Right ventricle myocardium superior (tissue), 1 donor: ENCODE results near the gene PADI1. TPM values are rescaled to one million over a fixed set of nuclear protein-coding genes. Genes with fewer than 3 reads are reported as not detected.

ENCODE experiments used
- ATAC-seq: fragments of 200-7000 bp; cut with Tn5 transposase; one replicate; pipeline ENCODE4 v1.9.1; 2020; ENCODE audit warnings: mild to moderate bottlenecking; ENCODE audit not compliant: poor library complexity
- DNase-seq: peaks from one replicate; pipeline ENCODE4 v3.0.0-alpha.2; 2020
- intact Hi-C: fragments of 100-400 bp; cut with DNase I; formaldehyde crosslinking; loops from one replicate; pipeline ENCODE4 v1.11.2; 2022
- total RNA-seq: library from RNA; stranded (reverse); fragmentation: NEBNext Ultra II Directional; extraction: Animal tissue kit (Norgen Biotek cat#: 25700); gene quantifications from one replicate; pipeline ENCODE4 v1.2.1, GENCODE V29; 2021
- donor health status: DM: no; HTN: yes; CAD: no; lungs with severe emphysema.

The PADI1 gene
- total RNA-seq, 1 donor from 2014 or later: not detected

DNA sequence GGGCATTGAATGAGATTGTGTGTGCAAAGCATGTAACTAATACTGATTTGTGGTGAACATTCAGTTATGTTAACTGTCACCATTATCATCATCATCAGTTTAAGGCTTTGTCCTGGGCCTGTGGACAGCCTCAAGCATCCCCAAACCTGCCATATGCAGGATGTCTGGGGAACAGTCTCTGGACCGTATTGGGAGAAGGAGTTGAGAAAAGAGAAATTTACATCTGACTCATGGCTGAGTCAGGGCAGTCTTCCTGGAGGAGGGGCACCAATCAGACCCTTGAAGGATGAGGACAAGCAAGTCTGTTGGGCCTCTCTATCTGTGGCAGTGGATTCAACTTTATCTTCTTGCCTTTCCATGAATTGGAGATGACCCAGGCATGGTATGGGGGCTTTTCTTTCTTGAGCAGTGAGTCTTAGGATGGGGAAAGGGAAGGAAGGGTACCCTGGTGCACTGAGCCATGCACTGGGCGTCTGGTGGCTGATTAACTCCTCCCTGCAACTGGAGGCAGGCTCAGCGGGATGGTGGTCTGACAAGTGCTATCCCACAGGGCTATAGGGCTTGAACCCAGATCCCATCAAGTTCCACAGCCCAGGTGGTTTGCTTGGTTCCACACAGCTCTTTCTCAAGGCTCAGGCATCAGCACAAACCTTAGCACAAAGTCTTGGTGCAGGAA, 46.9 kb downstream of the PADI1 start:
- no peak for ATAC-seq
- intact Hi-C loops: no loop called here
- DNase-seq: no peak

DNA sequence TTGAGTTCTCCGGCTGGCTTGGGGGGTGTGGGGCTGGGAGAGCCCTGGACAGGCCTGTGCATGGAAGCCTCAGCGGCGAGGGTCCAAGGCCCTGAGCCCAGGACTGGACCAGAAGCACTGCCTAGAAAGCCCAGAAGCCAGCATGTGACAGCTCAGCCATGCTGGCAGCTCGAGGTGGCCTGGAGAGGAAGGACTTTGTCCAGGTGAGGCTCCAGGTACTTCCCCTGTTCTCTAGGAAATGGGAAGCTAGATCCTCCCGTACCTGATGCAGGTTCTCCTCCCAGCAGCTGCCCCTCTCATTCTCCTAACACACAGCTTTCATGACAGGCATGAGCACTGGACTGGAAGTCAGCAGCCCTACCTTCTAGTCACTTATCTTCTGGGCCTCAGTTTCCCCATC, 50.4 kb downstream of the PADI1 start:
- DNase-seq (no peak), ATAC-seq (no peak)
- intact Hi-C loops: no loop called here

DNA sequence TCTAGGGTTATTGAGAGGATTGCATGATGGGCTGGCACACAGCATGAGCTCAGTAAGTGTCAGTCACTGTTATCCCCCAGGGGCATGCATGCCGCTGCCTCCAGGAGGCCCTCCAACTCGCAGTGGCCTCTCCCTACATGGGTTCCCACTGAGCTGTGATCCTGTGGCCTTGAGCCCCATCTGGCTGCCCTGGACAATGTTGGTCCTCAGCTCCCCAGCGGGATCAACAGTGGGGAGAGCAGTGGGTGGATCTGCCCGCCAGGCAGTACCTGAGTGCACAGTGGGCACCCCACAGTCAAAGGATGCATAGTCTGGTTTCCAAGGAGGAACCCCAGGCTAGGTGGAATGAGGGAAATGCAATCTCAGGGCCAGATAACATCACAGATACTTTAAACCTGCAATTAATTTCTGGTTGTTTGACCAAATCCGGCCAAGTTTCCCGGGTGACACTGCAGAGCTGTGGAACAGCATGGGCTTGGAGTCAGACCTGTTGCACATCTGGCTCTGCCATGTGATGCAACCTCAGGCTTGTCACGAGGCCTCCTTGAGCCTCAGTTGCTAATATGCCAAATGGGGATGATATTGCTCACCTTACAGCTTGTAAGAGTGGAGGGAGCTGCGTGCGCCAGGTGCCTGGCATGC, 53.3 kb downstream of the PADI1 start:
- ATAC-seq (no peak), DNase-seq (no peak)
- intact Hi-C loops: no loop called here

DNA sequence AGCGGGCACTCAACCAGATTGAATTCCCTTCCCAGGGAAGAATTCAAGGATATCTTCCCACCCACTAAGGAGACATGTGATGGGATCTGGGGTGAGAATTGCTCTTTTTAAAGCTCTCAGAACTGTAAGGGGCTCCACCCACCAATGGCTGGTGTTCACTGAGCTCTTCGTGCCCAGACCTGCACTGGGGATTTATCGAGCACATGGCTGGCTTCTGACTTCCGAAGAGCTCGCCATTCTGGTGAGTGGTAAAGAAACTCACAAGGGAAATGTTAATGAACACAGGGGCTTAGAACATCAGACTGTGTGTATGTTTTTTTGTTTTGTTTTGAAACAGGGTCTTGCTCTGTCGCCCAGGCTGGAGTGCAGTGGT, 53.8 kb downstream of the PADI1 start:
- DNase-seq (no peak), ATAC-seq (no peak)
- intact Hi-C loops: no loop called here

DNA sequence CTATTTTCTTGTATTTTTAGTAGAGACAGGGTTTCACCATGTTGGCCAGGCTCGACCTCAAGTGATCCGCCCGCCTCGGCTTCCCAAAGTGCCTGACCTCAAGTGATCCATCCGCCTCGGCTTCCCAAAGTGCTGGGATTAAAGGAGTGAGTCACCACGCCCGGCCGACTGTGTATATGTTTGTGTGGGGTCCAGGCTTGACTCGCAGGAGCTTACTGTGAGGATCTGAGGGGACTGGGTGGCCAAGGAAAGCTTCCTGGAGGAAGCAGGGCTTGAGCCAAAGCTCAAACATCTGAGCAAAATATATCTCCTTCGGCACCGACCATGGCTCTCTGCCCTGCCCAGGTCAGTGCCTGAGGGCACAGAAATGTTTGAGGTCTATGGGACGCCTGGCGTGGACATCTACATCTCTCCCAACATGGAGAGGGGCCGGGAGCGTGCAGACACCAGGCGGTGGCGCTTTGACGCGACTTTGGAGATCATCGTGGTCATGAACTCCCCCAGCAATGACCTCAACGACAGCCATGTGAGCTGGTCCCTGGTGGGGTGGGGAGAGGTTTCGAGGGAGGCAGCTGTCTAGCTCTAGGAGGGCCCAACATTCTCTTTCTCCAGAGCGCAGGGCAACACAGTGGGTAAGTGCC, 54.4 kb downstream of the PADI1 start:
- intact Hi-C loops: no loop called here

DNA sequence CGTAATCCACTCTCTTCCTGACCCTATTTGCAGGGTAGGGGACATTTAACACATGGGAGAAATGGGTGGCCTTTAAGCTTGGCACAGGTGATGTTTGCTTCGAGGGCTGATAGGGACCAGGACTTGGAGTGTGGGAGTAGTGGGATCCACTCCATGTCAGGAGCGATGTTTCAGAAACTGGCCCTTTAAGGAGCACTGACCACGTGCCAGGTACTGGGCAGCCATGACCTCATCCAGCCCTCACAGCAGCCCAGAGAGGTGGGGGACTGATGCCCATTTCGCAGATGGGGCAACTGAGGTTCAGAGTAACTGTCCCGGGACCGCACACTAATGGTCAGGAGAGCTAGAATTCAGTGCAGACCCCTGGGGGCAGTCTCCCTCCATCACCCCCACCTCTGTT, 55.3 kb downstream of the PADI1 start:
- ATAC-seq (no peak), DNase-seq (no peak)
- intact Hi-C loops: no loop called here

More for the DNA sequence above, 54.4 kb downstream of the PADI1 start:
- DNase-seq (no peak), ATAC-seq (no peak)

DNA sequence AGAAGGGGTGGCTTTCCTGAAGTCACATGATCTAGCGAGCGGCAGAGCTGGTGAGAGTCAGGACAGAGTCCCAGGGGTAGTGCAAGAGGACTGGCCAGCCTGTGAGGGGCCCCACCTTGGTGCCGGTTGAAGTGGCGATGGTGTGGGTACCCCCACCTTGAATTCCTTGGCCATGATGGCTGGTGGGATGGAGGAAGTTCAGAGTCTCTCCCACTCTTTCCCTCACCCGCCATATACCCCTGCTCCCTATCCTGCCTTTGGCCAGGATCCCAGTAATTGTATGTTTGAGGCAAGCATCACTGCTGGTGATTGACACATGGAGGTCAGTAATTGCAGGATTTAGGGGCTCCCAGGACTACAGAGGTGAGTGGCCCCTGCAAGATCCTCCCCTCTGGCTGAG, 55.8 kb downstream of the PADI1 start:
- ATAC-seq: no peak
- intact Hi-C loops: no loop called here
- no peak for DNase-seq

DNA sequence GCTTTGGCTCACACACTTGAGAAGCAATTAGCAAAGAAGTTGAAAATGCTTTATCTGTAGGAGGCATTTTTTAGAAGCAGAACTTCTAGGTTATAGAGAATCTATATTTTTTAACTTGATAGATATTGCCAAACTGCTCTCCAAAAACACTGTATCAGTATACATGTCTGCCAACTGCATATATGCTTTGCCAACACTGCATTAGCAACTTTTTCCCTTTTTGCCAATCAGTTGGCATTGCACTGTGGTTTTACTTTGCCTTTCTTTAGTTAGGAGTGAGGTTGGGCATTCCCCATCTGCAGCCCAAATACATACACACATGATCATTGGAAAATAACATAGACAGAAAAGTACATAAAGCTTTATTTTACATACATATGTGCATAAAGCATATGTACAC, 59.0 kb downstream of the PADI1 start:
- no peak for ATAC-seq
- no peak for DNase-seq

DNA sequence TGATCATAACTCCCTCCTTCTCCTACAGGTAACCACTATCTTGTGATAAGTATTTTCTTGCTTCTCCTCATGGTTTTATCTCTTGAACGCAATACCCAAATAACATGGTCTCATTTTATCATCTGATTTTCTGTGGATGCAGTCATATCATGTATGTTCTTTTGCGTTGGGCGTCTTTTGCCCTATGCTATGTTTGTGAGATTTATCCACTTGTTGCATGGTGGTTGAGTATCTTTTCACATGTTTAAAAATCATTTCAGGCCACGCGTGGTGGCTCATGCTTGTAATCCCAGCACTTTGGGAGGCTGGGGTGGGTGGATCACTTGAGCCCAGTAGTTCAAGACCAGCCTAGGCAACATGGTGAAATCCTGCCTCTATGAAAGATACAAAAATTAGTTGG, 59.5 kb downstream of the PADI1 start:
- intact Hi-C loops: no loop called here
- DNase-seq: no peak
- no peak for ATAC-seq

More for the DNA sequence above, 59.0 kb downstream of the PADI1 start:
- intact Hi-C loops: no loop called here

DNA sequence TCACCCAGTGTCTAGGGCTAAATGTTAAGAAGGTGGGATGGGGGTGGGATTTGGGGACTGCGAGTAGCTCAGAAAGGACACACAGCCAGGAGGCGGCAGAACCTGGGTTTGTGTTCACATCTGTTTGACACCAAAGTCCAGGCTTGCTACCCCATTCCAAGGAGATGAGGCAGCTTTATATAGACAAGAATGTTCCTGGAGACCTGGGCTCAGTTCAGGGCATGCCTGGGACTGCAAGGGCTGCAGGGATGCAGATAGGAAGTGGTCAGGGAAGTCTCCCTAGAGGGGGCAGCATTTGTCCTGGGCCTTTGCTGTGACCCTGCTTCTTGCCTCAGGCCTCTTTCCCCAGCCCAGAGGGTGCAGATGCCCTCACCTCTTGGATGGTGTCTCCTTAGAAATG, 60.2 kb downstream of the PADI1 start:
- DNase-seq (no peak), ATAC-seq (no peak)
- intact Hi-C loops: no loop called here

DNA sequence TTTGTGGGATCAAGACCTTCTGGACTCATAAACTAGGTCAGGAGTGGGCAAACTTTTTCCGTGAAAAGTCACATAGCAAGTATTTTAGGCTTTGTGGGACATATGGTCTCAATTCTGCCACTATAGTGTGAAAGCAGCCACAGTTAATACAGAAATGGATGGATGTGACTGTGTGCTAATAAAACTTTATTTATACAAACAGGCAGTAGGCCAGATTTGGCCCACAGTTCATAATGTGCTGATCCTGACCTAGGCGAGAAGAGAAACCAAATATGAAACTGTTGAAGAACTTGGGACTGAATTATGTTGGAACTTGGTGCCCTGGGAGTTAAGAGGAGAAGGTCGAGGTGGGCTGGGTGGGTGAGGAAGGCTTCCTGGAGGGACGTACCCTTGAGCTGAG, 61.0 kb downstream of the PADI1 start:
- no peak for DNase-seq
- no peak for ATAC-seq
- intact Hi-C loops: no loop called here

DNA sequence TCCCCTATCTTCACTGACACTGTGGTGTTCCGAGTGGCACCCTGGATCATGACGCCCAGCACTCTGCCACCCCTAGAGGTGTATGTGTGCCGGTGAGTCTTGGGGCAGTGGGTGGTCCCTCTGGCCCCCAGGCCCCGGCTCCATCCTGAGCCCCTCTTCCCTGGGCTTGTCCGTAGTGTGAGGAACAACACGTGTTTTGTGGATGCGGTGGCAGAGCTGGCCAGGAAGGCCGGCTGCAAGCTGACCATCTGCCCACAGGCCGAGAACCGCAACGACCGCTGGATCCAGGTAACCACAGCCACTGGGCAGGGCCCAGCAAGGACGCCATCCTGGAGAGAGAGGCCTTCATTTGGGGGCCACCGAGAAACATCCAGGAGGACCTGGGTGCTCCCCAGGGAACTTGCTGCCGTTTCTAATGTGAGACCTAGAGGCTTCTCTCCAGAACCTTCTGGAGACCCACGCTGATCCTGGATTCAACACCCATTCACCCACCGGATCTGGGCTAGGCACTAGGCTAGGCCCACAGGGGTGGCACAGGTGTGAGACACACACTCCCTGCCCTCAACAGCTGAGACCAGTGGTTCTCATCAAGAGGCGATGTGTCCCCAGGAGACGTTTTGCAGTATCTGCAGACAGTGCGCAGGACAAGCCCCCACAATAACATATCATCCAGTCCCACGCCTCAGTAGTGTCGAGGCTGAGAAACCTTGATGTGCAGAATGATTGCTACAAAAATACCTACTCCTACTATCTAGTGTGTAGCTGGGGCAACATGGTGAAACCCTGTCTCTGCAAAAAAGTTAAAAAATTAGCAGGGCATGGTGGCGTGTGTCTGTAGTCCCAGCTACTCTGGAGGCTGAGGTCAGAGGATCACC, 66.2 kb downstream of the PADI1 start:
- ATAC-seq: no peak
- DNase-seq: no peak
- intact Hi-C loops: no loop called here

DNA sequence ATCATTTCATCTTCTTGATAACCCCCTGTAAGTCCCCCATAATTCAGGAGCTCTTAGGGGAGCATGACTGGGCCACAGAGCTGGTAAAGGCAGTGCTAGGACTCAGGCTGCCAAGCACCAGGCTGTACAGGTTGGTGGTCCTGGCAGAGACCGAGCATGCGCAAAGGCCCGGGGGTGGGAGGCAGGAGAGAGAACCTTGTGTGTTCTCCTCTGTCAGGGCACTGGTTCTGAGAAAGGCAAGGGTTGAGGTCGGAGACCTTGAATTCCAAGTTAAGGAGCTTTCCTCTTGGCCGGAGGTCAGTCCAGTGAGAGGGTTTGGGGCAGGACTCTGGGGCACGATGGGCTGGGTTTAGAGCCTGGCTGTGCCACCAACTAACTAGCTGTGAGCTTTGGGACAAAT, 67.1 kb downstream of the PADI1 start:
- no peak for DNase-seq
- ATAC-seq: no peak
- intact Hi-C loops: no loop called here

DNA sequence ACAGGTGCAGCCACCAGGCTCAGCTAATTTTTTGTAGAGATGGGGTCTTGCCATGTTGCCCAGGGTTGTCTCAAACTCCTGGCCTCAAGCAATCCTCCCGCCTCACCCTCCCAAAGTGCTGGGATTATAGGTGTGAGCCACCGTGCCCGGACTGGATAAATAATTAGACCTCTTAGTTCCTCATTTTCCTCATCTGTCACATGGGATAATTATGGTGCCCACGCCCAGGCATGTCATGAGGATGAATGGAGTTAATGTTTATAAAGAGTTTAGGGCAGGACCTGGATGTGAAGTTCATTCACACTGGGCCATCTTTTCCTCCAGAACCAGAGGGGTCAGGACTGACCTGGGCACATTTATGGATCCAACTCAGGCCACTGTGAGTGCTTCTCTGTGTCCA, 67.7 kb downstream of the PADI1 start:
- no peak for DNase-seq
- no peak for ATAC-seq
- intact Hi-C loops: no loop called here

DNA sequence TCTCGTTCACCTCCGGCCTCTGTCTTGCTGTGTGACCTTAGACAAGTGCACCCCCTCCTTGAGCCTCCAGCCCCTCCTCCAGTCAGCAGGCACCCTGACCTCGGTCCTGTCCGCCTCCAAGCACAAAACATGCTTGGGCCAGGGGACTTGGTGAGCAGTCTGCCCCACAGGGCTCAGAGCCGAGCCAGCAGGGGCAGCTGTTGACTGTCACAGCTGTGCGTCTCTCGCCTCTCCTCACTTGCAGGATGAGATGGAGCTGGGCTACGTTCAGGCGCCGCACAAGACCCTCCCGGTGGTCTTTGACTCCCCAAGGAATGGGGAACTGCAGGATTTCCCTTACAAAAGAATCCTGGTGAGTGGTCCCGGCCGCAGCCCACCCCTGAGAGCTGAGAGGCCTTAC, 68.2 kb downstream of the PADI1 start:
- intact Hi-C loops: no loop called here
- ATAC-seq: no peak
- DNase-seq: no peak

DNA sequence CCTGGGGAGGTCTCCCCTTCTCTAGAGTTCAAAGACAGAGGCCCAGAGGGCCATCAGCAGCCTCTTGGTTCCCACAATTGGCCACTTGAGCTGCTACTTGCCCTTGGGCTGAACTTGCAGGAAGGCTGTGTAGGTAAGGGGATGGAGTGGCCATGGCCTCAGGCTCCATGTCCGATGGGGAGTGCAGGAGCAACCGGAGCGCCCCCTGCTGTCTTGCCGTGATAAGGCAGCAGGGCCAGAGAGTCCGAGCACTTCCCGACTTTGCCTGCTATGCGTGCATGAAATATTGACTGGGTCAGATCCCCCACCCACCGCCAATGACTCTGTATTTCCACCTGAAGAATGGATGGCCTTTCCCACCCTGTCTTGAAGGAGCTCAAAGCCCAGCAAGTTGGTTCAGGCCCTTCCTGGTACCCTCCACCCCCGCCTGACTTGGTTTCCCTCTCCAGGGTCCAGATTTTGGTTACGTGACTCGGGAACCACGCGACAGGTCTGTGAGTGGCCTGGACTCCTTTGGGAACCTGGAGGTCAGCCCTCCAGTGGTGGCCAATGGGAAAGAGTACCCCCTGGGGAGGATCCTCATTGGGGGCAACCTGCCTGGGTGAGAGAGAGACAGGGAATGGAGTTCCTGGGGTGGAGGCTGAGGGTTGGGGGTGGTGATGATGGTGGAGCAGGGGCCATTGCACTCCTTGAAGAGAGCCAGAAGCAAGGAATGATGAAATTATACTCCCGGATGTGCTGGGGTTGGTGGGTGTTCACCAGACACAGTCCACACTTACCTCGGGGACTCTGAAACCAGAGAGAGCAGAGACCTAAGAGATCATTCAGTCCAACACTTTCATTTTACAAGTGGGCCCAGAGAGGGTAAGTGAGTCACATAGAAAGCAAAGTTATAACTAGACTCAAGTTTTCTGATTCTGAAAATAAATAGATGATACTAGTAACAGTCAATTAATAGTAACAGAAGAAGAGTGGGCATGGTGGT, 69.5 kb downstream of the PADI1 start:
- no peak for ATAC-seq
- intact Hi-C loops: no loop called here
- peak; percentile 56 for DNase-seq

DNA sequence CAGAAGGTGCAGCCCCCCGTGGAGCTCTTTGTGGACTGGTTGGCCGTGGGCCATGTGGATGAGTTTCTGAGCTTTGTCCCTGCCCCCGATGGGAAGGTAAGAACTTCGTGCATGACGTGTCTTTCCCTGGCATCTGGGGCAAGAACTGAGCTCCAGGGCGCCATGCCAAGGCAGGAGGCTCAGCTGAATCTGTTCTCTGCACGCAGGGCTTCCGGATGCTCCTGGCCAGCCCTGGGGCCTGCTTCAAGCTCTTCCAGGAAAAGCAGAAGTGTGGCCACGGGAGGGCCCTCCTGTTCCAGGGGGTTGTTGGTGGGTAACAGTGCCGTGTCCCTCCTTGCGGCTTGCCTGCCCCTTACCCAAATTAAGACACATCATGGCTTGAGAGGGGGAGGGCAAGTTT, 71.6 kb downstream of the PADI1 start:
- no peak for ATAC-seq

DNA sequence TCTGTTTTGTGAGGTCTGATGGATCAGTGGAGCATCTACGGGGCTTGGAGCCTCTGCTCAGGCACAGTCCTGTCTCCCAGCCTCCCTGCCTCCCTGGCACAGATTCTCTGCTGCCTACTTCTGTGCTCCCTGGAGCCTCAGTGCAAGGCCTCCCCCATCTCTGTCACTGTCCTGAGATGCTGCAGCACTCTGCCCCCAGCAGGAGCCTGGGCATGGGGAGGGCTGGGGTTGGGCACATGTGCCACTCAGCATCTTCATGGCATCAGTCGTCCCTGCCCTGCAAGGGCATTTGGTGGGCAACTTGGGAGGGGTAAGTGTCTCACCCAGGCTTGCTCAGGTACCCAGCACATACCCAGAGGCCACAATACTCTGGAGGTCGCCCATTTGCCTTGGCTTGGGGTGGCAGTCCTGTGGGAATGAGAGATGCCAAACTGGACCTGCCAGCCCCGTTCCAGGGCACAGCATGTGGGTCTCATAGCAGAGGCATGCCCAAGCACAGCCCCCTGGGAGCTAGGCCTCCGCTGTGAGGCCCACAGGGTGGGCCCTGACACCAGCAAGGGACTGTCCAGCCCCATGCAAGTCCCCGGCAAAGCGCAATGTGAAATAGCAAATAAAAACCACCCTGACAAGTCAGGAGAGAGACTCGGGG, 72.7 kb downstream of the PADI1 start:
- ATAC-seq (no peak), DNase-seq (no peak)
- intact Hi-C loops: no loop called here

More for the DNA sequence above, 71.6 kb downstream of the PADI1 start:
- intact Hi-C loops: no loop called here
- DNase-seq: peak; percentile 61
